GM12872 (cell line): ENCODE data around the gene PRDM16.

ENCODE experiments used
- TF ChIP-seq, protein P1 (sequence below): IDR thresholded peaks from 3 replicates; pipeline ENCODE4 v1.5.1; 2011; ENCODE audit warnings: low read depth, mild to moderate bottlenecking, low read length, moderate library complexity; ENCODE audit not compliant: insufficient read depth

The PRDM16 gene

DNA sequence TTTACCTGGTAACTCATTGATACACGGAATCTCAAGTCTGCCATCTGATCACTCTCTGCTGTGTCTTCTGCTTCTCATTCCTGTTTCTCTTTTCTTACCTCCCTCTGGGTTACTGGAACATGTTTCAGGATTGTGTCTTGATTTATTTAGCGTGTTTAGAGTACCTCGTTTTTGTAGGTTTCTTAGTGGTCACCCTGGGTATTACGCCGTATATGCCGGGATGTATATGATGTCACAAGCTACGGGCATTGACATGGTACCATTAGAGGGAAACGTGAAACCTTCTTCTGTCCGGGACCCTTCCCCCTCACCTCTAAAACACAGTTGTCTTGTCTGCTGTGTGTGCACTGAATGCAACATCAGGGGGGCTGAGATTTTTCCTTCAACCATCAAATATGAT, 45.0 kb upstream of the PRDM16 start:
- TF ChIP-seq, protein P1, sequence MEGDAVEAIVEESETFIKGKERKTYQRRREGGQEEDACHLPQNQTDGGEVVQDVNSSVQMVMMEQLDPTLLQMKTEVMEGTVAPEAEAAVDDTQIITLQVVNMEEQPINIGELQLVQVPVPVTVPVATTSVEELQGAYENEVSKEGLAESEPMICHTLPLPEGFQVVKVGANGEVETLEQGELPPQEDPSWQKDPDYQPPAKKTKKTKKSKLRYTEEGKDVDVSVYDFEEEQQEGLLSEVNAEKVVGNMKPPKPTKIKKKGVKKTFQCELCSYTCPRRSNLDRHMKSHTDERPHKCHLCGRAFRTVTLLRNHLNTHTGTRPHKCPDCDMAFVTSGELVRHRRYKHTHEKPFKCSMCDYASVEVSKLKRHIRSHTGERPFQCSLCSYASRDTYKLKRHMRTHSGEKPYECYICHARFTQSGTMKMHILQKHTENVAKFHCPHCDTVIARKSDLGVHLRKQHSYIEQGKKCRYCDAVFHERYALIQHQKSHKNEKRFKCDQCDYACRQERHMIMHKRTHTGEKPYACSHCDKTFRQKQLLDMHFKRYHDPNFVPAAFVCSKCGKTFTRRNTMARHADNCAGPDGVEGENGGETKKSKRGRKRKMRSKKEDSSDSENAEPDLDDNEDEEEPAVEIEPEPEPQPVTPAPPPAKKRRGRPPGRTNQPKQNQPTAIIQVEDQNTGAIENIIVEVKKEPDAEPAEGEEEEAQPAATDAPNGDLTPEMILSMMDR = no peak

DNA sequence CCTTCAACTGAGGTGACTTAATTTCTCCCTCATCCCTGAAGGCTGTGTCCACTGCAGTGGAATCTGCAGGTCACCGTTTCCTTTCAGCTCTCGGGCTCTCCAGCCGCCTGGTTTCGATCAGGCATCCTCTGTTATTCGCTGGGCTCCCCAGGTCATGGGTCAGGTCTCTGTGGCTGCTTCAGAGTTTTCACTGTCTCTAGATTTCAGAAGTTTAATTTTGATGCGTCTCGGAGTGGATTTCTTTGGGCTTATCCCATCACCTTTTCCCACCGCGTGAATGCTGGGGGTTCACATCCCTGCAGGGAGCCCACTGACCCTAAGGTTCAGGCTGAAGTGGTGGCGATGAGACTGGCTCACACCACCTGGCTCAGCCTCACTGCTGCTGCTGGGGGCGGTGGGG, 44.4 kb upstream of the PRDM16 start:
- TF ChIP-seq, protein P1 = no peak

DNA sequence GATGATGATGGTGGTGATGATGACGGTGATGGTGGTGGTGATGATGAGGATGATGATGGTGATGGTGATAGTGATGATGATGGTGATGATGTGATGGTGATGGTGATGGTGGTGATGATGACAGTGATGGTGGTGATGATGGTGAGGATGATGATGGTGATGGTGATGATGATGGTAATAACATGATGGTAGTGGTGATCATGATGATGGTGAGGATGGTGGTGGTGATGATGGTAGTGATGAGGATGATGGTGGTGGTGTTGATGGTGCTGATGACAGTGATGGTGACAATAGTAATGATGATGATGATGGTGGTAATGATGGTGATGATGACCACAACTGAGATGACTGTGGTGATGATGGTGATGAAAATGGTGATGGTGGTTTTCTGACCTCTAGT, 42.9 kb upstream of the PRDM16 start:
- TF ChIP-seq, protein P1 = no peak

DNA sequence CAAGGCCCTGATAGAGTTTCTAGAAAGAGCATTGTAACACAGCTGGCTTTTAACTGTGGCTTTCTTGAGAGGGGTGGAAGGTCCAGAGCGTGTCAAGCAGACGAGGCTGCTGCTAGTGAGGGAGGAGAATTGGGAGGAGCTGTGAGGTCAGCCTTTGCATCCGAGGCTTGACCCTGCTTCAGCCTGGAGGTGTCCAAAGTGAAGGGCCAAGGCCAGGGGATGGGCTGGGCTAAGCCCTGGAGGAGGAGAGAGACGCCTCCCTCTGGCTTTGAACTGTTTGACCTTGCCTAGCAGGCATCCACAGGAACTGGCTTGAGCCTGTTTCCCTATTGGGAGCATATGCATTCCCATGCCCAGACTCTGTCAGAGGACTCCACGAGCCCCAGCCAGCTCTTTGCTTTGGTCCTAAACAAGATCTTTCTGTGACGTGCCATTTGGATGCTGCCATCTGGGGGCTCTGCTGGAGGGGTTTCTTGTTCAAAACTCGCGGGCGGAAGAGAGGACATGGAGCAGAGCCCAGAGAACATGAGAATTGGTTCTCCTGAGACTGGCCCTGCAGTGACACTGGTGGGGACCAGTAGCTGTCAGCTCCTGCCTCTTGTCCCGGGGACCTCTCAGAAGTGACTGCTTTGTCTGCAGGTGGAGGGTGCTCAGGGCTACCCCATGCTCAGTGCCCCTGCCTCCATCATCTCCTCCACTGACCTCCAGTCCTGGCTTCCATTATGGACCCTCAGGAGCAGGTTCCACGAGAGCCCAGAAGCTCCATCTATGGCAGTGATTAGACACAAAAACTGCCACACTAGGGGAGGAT, 42.2 kb upstream of the PRDM16 start:
- TF ChIP-seq, protein P1 = no peak

DNA sequence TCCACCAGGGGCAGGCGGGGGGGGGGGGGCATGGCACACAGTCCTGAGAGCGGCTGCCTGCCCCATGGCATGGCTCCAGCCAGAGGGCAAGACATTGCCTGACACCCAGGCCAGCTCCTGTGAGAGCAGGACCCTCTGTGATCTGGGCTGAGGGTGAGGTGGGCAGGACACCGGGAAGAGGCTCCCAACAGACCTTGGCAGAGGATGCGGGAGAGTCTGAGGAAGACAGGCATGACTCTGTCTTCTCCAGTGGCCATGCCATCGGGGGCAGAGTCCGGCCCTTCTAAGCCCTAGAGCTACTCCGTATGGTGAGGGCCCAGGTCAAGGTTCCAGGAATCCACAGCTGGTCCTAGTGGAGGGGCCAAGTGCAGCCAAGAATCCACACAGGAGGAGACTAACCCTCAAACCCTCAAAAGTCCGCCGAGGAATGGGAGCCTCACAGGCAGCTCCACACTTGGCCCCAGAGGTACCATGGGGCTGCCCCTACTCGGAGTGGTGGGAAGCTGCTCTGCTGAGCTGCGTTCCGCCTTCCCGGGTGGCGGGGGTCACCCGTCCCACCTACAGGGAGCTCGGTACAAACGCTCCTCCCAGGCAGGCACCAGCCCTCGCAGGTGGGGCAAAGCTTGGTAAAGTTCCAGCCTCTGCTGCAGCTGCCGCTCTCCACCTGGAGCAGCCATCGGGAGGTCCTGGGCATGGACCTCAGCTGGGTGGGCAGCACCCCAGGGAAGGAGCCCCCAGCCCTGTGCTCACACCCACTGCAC, 41.2 kb upstream of the PRDM16 start:
- TF ChIP-seq, protein P1 = no peak

DNA sequence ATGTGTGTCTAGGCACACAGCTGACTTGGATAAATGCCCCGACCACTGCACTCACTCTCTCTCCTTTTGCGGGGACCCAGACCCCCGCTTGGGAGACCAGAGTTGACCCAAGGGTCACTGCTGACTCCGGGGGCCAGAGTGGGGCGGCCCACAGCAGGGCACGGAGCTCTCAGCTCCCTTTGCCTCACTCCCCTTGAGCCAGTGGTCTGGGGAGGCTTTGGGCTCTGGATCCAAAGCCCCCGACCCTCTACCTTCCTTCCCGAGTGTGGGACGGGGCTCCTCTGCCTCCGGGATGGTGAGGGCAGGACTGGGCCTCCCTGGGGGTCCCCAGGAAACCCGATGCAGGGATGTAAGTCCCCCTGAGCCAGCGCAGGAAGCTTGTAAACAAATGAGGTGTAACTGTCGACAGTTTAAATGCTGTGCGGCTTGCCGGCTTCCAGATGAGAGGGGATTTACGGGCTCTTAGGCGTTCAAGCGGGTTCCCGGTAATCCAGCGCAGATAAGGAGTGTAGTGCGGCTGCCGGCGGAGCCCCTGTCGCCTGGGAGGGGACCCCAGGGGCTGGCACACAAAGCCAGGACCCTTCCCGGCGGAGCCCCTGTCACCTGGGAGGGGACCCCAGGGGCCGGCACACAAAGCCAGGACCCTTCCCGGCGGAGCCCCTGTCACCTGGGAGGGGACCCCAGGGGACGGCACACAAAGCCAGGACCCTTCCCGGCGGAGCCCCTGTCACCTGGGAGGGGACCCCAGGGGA, 40.3 kb upstream of the PRDM16 start:
- TF ChIP-seq, protein P1 = no peak

DNA sequence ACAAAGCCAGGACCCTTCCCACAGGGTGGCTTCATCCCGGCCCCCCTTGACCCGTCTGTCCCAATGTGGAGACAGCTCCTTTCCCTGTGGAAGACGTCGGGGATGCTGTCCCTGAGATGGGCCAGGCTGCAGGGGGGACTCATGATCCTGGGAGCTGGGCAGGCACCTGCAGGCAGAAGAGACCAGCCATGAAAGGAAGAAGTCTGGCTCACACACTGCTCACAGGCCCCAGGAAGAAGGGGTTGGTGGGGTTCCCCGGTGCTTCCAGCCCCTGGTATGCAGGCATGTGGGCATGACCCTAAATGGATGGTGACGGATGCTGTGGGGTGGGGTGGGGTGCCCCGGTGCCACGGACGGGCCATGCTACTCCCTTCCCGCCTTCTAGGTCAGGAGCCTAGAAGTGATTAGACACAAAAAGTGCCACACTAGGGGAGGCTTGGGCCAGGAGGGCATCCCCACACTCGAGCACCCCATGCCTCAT, 39.5 kb upstream of the PRDM16 start:
- TF ChIP-seq, protein P1 = no peak
